Measurements from ENCODE around the gene TOMM6. TPM values are rescaled to one million over a fixed set of nuclear protein-coding genes. Genes with fewer than 3 reads are reported as not detected.

Gene TOMM6
- total RNA-seq, 5 donors from 2014 or later (not counting 1 experiment from before 2014, with no cell fraction given) = 124 to 131 (median 127) TPM

DNA sequence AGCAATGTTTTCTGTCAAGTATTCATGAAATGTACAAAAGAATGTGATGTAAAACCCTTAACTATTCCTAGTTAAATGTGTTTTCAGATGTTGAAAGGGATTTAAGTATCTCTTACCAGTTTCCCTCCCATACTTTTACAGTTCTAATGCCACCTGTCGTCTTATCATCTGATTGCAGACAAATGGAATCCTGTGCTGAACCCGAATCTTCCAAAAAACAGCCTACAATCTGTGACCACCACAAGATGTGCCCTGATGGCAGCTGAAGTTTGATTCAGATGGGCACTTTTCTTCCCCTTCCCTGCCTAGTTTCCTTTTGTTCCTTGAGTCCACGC is 1.9 kb downstream of the TOMM6 start:
- H3K27ac ChIP-seq (ENCODE audit: low read length) = no peak overlapping the region
- CTCF ChIA-PET = no interaction called here
- no peaks in the 10 kb centered on the region for H3K9me3 Mint-ChIP-seq
- H3K36me3 Mint-ChIP-seq = peaks cover 18% of the 10 kb centered on the region
- POLR2A ChIA-PET = no interaction called here
- H3K4me3 ChIP-seq (ENCODE audit: control insufficient read depth in 1 of 2, extremely low read depth in 1 of 2, low read length in 1 of 2) = no peak overlapping the region
- H3K4me1 Mint-ChIP-seq = peaks cover 8 to 30% (median 16%) of the 10 kb centered on the region in 3 donors
- H3K9me3 ChIP-seq = no peaks in the 10 kb centered on the region
- WGBS (ENCODE audit: insufficient coverage) = 96% methylated on average over 2 of the region's 3 CpGs
- ATAC-seq (replicated peaks in 1 of 4) (no peak), DNase-seq (no peak)
- peak overlapping the region; percentile 93 to 97 (median 94) for H3K4me3 Mint-ChIP-seq
- H3K27ac Mint-ChIP-seq = no peak overlapping the region
- no peaks in the 10 kb centered on the region for H3K27me3 ChIP-seq (replicated peaks in 1 of 2; ENCODE audit: control insufficient read depth in 2 of 2, extremely low read depth in 1 of 2, insufficient read depth in 2 of 2, low read length in 1 of 2)
- peaks cover 4 to 31% of the 10 kb centered on the region in 2 donors for H3K36me3 ChIP-seq (ENCODE audit: control insufficient read depth in 2 of 2, extremely low read depth in 1 of 2, insufficient read depth in 1 of 2, low read length in 1 of 2)
- no peaks in the 10 kb centered on the region for H3K27me3 Mint-ChIP-seq
- peaks cover 2 to 18% of the 10 kb centered on the region in 2 experiments for H3K4me1 ChIP-seq (ENCODE audit: control insufficient read depth in 1 of 2, extremely low read depth in 1 of 2, insufficient read depth in 2 of 2, low read length in 2 of 2)

DNA sequence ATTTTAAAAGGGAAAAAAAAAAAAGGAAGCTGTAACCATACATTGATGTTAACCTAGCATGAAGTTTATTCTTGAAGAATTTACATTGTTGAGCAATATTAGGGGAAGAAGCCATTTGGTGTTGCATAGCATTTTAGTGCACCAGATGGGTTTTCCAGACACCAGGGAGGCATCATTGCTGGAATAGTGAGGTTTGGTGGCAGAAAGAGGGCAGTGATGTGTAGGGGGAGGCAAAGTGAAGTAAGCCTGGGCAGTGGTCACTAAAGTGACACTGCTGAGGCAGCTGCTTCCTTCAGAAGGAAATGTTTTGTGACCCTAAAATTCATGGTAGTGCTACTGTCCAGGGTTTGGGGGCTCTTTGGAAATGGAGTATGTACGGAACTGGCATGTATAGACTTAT is 2.6 kb downstream of the TOMM6 start:
- no peak overlapping the region for H3K4me3 ChIP-seq (ENCODE audit: control insufficient read depth in 1 of 2, extremely low read depth in 1 of 2, low read length in 1 of 2)
- Mint-ChIP-seq H3K27me3 (no peaks in the 10 kb centered on the region), H3K9me3 (no peaks in the 10 kb centered on the region), H3K27ac (no peak overlapping the region), H3K36me3 (peaks cover 18% of the 10 kb centered on the region), H3K4me1 (peaks cover 8 to 26% (median 16%) of the 10 kb centered on the region in 3 donors), H3K4me3 (peak overlapping the region in 1 of 3 donors; percentile 36)
- CTCF ChIA-PET = interaction anchor here in 1 of 2 donors (0.6 kb wide), 1 partner anchor 377 kb away, joined by 3 read pairs; no protein-coding TSS in a partner anchor
- ATAC-seq (replicated peaks in 1 of 4) (no peak), DNase-seq (no peak)
- H3K27me3 ChIP-seq (replicated peaks in 1 of 2; ENCODE audit: control insufficient read depth in 2 of 2, extremely low read depth in 1 of 2, insufficient read depth in 2 of 2, low read length in 1 of 2) = no peaks in the 10 kb centered on the region
- H3K9me3 ChIP-seq = no peaks in the 10 kb centered on the region
- H3K36me3 ChIP-seq (ENCODE audit: control insufficient read depth in 2 of 2, extremely low read depth in 1 of 2, insufficient read depth in 1 of 2, low read length in 1 of 2) = peaks cover 4 to 32% of the 10 kb centered on the region in 2 donors
- POLR2A ChIA-PET = no interaction called here
- no peak overlapping the region for H3K27ac ChIP-seq (ENCODE audit: low read length)
- 100% methylated on average over 1 of the region's 1 CpG for WGBS (ENCODE audit: insufficient coverage)
- peaks cover 2 to 18% of the 10 kb centered on the region in 2 experiments for H3K4me1 ChIP-seq (ENCODE audit: control insufficient read depth in 1 of 2, extremely low read depth in 1 of 2, insufficient read depth in 2 of 2, low read length in 2 of 2)

DNA sequence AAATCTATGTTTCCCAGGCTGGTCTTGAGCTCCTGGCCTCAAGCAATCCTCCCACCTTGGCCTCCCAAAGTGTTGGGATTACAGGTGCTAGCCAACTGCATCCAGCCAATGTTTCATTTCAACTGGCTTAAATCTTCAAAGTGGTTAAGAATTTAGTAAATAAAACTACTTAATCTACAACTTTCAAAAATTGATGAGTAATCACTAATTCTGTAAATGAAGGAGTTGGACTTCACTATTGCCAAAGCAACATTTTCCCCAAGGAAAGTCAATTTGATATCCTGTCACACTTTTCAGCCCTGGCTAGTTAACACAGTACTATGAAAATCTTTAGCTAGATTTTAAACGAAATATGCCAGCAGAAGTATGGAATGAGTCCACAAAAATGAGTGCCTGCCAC is 3.8 kb downstream of the TOMM6 start:
- no peaks in the 10 kb centered on the region for H3K9me3 ChIP-seq
- H3K36me3 ChIP-seq (ENCODE audit: control insufficient read depth in 2 of 2, extremely low read depth in 1 of 2, insufficient read depth in 1 of 2, low read length in 1 of 2) = peaks cover 4 to 42% of the 10 kb centered on the region in 2 donors
- H3K4me3 ChIP-seq (ENCODE audit: control insufficient read depth in 1 of 2, extremely low read depth in 1 of 2, low read length in 1 of 2) = no peak overlapping the region
- Mint-ChIP-seq H3K27ac (no peak overlapping the region), H3K27me3 (no peaks in the 10 kb centered on the region), H3K9me3 (no peaks in the 10 kb centered on the region), H3K4me3 (no peak overlapping the region), H3K36me3 (peaks cover 18% of the 10 kb centered on the region), H3K4me1 (peaks cover 8 to 20% (median 12%) of the 10 kb centered on the region in 3 donors)
- no CpG with 5 or more reads among the region's 1 CpG for WGBS (ENCODE audit: insufficient coverage)
- no peak overlapping the region for H3K27ac ChIP-seq (ENCODE audit: low read length)
- ATAC-seq (replicated peaks in 1 of 4) (no peak), DNase-seq (no peak)
- CTCF ChIA-PET = interaction anchor here in 1 of 2 donors (1.1 to 1.2 kb wide), 2 partner anchors 130 to 426 kb away, joined by 3 to 4 read pairs; partner anchors contain the start of genes BYSL and MED20
- POLR2A ChIA-PET = interaction anchor here (0.6 to 1.1 kb wide), 2 partner anchors 216 to 217 kb away, joined by 3 to 4 read pairs; no protein-coding TSS in a partner anchor
- no peaks in the 10 kb centered on the region for H3K27me3 ChIP-seq (replicated peaks in 1 of 2; ENCODE audit: control insufficient read depth in 2 of 2, extremely low read depth in 1 of 2, insufficient read depth in 2 of 2, low read length in 1 of 2)
- H3K4me1 ChIP-seq (ENCODE audit: control insufficient read depth in 1 of 2, extremely low read depth in 1 of 2, insufficient read depth in 2 of 2, low read length in 2 of 2) = peaks cover 0 to 9% of the 10 kb centered on the region in 2 experiments

DNA sequence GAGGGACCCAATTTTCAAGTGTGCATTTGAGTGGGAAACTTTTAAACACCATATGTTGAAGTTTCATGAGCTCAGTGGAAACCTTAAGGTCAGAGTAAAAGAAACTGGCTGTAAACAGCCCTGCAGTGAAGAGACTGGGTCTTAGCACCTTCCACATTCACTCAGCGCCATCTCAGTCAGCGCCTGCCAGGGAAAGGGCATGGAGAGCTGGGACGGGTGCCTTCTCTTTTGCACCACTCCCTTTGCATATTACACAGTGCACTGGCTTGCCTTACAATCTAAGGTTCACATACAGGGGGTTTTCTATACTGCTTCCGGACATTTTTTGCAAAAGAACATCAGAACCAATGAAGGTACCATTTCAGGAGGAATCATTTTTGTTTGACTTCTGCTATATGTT is 4.5 kb downstream of the TOMM6 start:
- ATAC-seq (replicated peaks in 1 of 4) (no peak), DNase-seq (no peak)
- peaks cover 18% of the 10 kb centered on the region for H3K36me3 Mint-ChIP-seq
- no peaks in the 10 kb centered on the region for H3K9me3 Mint-ChIP-seq
- Histone ChIP-seq H3K27ac (ENCODE audit: low read length) (no peak overlapping the region), H3K9me3 (no peaks in the 10 kb centered on the region), H3K4me1 (ENCODE audit: control insufficient read depth in 1 of 2, extremely low read depth in 1 of 2, insufficient read depth in 2 of 2, low read length in 2 of 2) (peaks cover 0 to 9% of the 10 kb centered on the region in 2 experiments), H3K4me3 (ENCODE audit: control insufficient read depth in 1 of 2, extremely low read depth in 1 of 2, low read length in 1 of 2) (no peak overlapping the region), H3K27me3 (replicated peaks in 1 of 2; ENCODE audit: control insufficient read depth in 2 of 2, extremely low read depth in 1 of 2, insufficient read depth in 2 of 2, low read length in 1 of 2) (no peaks in the 10 kb centered on the region), H3K36me3 (ENCODE audit: control insufficient read depth in 2 of 2, extremely low read depth in 1 of 2, insufficient read depth in 1 of 2, low read length in 1 of 2) (peaks cover 4 to 44% of the 10 kb centered on the region in 2 donors)
- no peak overlapping the region for H3K4me3 Mint-ChIP-seq
- no peak overlapping the region for H3K27ac Mint-ChIP-seq
- ChIA-PET CTCF (interaction anchor here in 1 of 2 donors (1.1 to 1.2 kb wide), 2 partner anchors 129 to 425 kb away, joined by 3 to 4 read pairs; partner anchors contain the start of genes BYSL and MED20), POLR2A (interaction anchor here in 1 of 2 donors (1.1 kb wide), 1 partner anchor 216 kb away, joined by 4 read pairs; no protein-coding TSS in a partner anchor)
- H3K27me3 Mint-ChIP-seq = no peaks in the 10 kb centered on the region
- WGBS (ENCODE audit: insufficient coverage) = 100% methylated on average over 2 of the region's 4 CpGs
- peaks cover 8 to 20% (median 12%) of the 10 kb centered on the region in 3 donors for H3K4me1 Mint-ChIP-seq

DNA sequence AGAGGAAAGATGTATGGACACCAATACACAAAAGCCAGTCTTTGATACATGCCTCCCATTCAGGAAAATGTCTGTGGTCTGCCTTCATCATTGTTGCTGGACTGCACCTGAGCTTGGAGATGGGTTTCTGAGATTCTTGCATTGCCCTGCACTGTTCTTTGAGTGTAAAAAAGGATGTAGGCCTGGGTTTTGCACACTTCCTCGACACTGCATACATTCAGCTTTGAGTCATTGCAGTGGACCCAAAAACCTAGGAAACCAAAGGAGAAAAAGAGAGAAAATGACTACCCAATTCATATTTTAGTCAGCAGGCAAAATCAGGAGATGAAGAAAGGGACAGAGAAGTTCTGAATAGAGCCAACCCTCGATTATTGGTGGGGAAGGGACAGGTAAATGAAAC is 9.0 kb downstream of the TOMM6 start:
- no peaks in the 10 kb centered on the region for H3K9me3 Mint-ChIP-seq
- no peak overlapping the region for H3K27ac ChIP-seq (ENCODE audit: low read length)
- WGBS (ENCODE audit: insufficient coverage) = no CpG with 5 or more reads among the region's 2 CpGs
- no peaks in the 10 kb centered on the region for H3K4me1 Mint-ChIP-seq
- ATAC-seq (replicated peaks in 1 of 4) (no peak), DNase-seq (no peak)
- no peaks in the 10 kb centered on the region for H3K27me3 Mint-ChIP-seq
- POLR2A ChIA-PET = no interaction called here
- H3K9me3 ChIP-seq = no peaks in the 10 kb centered on the region
- CTCF ChIA-PET = no interaction called here
- H3K4me3 ChIP-seq (ENCODE audit: control insufficient read depth in 1 of 2, extremely low read depth in 1 of 2, low read length in 1 of 2) = no peak overlapping the region
- H3K36me3 ChIP-seq (ENCODE audit: control insufficient read depth in 2 of 2, extremely low read depth in 1 of 2, insufficient read depth in 1 of 2, low read length in 1 of 2) = peaks cover 4 to 23% of the 10 kb centered on the region in 2 donors
- H3K4me1 ChIP-seq (ENCODE audit: control insufficient read depth in 1 of 2, extremely low read depth in 1 of 2, insufficient read depth in 2 of 2, low read length in 2 of 2) = no peaks in the 10 kb centered on the region
- no peaks in the 10 kb centered on the region for H3K27me3 ChIP-seq (replicated peaks in 1 of 2; ENCODE audit: control insufficient read depth in 2 of 2, extremely low read depth in 1 of 2, insufficient read depth in 2 of 2, low read length in 1 of 2)
- no peak overlapping the region for H3K4me3 Mint-ChIP-seq
- peaks cover 12% of the 10 kb centered on the region for H3K36me3 Mint-ChIP-seq
- no peak overlapping the region for H3K27ac Mint-ChIP-seq

DNA sequence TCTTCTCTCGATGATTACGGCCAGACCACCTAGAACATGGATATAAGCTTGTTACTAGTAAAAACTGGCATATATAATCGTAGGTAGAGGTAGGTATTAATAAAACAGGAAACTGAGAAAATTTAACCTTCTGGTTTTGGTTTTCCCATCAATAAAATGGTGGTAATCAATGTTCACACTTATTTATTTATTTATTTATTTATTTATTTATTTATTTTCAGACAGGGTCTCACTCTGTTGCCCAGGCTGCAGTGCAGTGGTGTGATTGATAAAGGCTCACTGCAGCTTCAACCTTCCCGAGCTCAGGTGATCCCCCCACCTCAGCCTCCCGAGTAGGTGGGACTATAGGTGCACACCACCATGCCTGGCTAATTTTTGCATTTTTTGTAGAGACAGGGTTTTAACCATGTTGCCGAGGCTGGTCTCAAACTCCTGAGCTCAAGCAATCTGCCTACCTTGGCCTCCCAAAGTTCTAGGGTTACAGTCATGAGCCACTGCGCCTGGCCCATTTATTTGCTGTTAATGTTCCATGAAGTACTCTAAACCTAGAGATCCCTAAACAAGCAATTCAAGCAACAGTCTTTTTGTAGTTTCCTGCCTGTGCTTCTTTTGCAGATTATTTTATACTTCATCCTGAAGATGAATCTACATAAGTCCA is 11.5 kb downstream of the TOMM6 start:
- no peaks in the 10 kb centered on the region for H3K27me3 Mint-ChIP-seq
- Histone ChIP-seq H3K36me3 (ENCODE audit: control insufficient read depth in 2 of 2, extremely low read depth in 1 of 2, insufficient read depth in 1 of 2, low read length in 1 of 2) (peaks cover 4 to 16% of the 10 kb centered on the region in 2 donors), H3K4me1 (ENCODE audit: control insufficient read depth in 1 of 2, extremely low read depth in 1 of 2, insufficient read depth in 2 of 2, low read length in 2 of 2) (no peaks in the 10 kb centered on the region), H3K27me3 (replicated peaks in 1 of 2; ENCODE audit: control insufficient read depth in 2 of 2, extremely low read depth in 1 of 2, insufficient read depth in 2 of 2, low read length in 1 of 2) (no peaks in the 10 kb centered on the region), H3K27ac (ENCODE audit: low read length) (no peak overlapping the region), H3K4me3 (ENCODE audit: control insufficient read depth in 1 of 2, extremely low read depth in 1 of 2, low read length in 1 of 2) (no peak overlapping the region), H3K9me3 (no peaks in the 10 kb centered on the region)
- H3K36me3 Mint-ChIP-seq = peaks cover 6% of the 10 kb centered on the region
- ATAC-seq (replicated peaks in 1 of 4) = no peak
- POLR2A ChIA-PET = no interaction called here
- 92% methylated on average over 2 of the region's 7 CpGs for WGBS (ENCODE audit: insufficient coverage)
- H3K4me3 Mint-ChIP-seq = no peak overlapping the region
- H3K9me3 Mint-ChIP-seq = no peaks in the 10 kb centered on the region
- H3K27ac Mint-ChIP-seq = no peak overlapping the region
- DNase-seq = no peak
- H3K4me1 Mint-ChIP-seq = no peaks in the 10 kb centered on the region
- CTCF ChIA-PET = no interaction called here
